B cell (primary cell): ENCODE data around the gene UCP2. TPM values are rescaled to one million over a fixed set of nuclear protein-coding genes. Genes with fewer than 3 reads are reported as not detected.

ENCODE experiments used
- ATAC-seq: fragments of 200-7000 bp; cut with Tn5 transposase; one replicate; pipeline ENCODE4 v1.10.0; 2021; ENCODE audit warnings: low read depth, mild to moderate bottlenecking, moderate number of reproducible peaks, moderate library complexity
- CTCF ChIA-PET: fragments of 350-600 bp; sonication (Branson Sonifier 250); formaldehyde crosslinking; loops from one replicate; lab custom pipeline; 2021; ENCODE audit warnings: antibody characterized with exemption, inconsistent platforms; lab: Charles Lee
- POLR2A ChIA-PET: fragments of 350-600 bp; sonication (Branson Sonifier 250); formaldehyde crosslinking; loops from one replicate; lab custom pipeline; 2021; ENCODE audit warnings: antibody characterized with exemption; lab: Charles Lee
- DNase-seq: peaks from one replicate; pipeline ENCODE4 v3.0.0; 2013
- H2AFZ ChIP-seq: 2 replicates; pipeline ENCODE4 v1.6.1; 2012; ENCODE audit warnings: mild to moderate bottlenecking, low read depth, low read length; ENCODE audit not compliant: insufficient read depth, poor library complexity, severe bottlenecking
- H3K27ac ChIP-seq, 2 donors: 1 replicate in 1 of 2; 2 replicates in 1 of 2; pipeline ENCODE4 v1.5.1; 2012 to 2013; ENCODE audit warnings: low read length in 2 of 2, mild to moderate bottlenecking in 2 of 2, moderate library complexity in 1 of 2
- H3K27me3 ChIP-seq, 4 experiments: fragments of 200-600 bp in 1 of 4; sonication (generic) in 1 of 4; replicated peaks in 1 of 4; 1 replicate in 2 of 4; 2 replicates in 2 of 4; pipeline versions ENCODE4 v1.6.1 to v1.7.0; 2013 to 2016; ENCODE audit warnings: low read length in 3 of 4, mild to moderate bottlenecking in 2 of 4, mixed read lengths in 1 of 4, moderate library complexity in 1 of 4; ENCODE audit not compliant: insufficient read depth in 4 of 4, control insufficient read depth in 3 of 4; ENCODE audit errors: control extremely low read depth in 1 of 4
- H3K36me3 ChIP-seq, 2 experiments: replicated peaks in 1 of 2; 1 replicate in 1 of 2; 2 replicates in 1 of 2; pipeline versions ENCODE4 v1.6.1 to v1.7.1; 2013; ENCODE audit warnings: low read length in 1 of 2; ENCODE audit not compliant: insufficient read depth in 2 of 2, control insufficient read depth in 1 of 2; ENCODE audit errors: control extremely low read depth in 1 of 2, extremely low read depth in 1 of 2
- H3K4me1 ChIP-seq, 2 donors: fragments of 200-600 bp in 1 of 2; sonication (generic) in 1 of 2; 1 replicate in 1 of 2; 2 replicates in 1 of 2; pipeline versions ENCODE4 v1.5.1 to v1.6.1; 2013 to 2017; ENCODE audit warnings: low read length in 2 of 2; ENCODE audit not compliant: control insufficient read depth in 2 of 2, insufficient read depth in 2 of 2
- H3K4me2 ChIP-seq: replicated peaks from 2 replicates; pipeline ENCODE3; 2012; ENCODE audit warnings: mild to moderate bottlenecking, low read depth, low read length; ENCODE audit not compliant: poor library complexity, severe bottlenecking
- H3K4me3 ChIP-seq, 5 experiments: fragments of 200-600 bp in 1 of 5; sonication (generic) in 1 of 5; 1 replicate in 3 of 5; 2 replicates in 2 of 5; pipeline versions ENCODE4 v1.5.1 to v1.7.0; 2011 to 2016; ENCODE audit warnings: low read length in 4 of 5, mild to moderate bottlenecking in 4 of 5, low read depth in 2 of 5, control low read depth in 1 of 5, moderate library complexity in 1 of 5; ENCODE audit not compliant: insufficient read depth in 1 of 5; ENCODE audit errors: control extremely low read depth in 1 of 5, extremely low read depth in 1 of 5
- H3K79me2 ChIP-seq: fragments of 200-600 bp; sonication (generic); one replicate; pipeline ENCODE4 v1.6.0; 2016; ENCODE audit warnings: low read length; ENCODE audit not compliant: control insufficient read depth, insufficient read depth
- H3K9ac ChIP-seq: fragments of 200-600 bp; sonication (generic); 2 replicates; pipeline ENCODE4 v1.6.1; 2017; ENCODE audit warnings: mild to moderate bottlenecking, low read length, moderate library complexity
- H3K9me3 ChIP-seq, 3 donors: one replicate each; pipeline versions ENCODE4 v1.6.1 to v1.7.1; 2013; ENCODE audit warnings: low read length in 2 of 3; ENCODE audit not compliant: control insufficient read depth in 2 of 3, insufficient read depth in 1 of 3; ENCODE audit errors: control extremely low read depth in 1 of 3
- H4K20me1 ChIP-seq: 2 replicates; pipeline ENCODE4 v1.6.0; 2012; ENCODE audit warnings: mild to moderate bottlenecking, low read length; ENCODE audit not compliant: insufficient read depth, control insufficient read depth, poor library complexity, severe bottlenecking
- H3K27ac Mint-ChIP-seq: one replicate; pipeline ENCODE4 v1.8.0; 2021; ENCODE audit warnings: mixed read lengths
- H3K27me3 Mint-ChIP-seq: one replicate; pipeline ENCODE4 v1.8.0; 2021; ENCODE audit warnings: mixed read lengths
- H3K4me1 Mint-ChIP-seq: one replicate; pipeline ENCODE4 v1.8.0; 2021; ENCODE audit warnings: mixed read lengths
- H3K4me3 Mint-ChIP-seq: one replicate; pipeline ENCODE4 v1.8.0; 2021; ENCODE audit warnings: mixed read lengths
- H3K9me3 Mint-ChIP-seq: one replicate; pipeline ENCODE4 v1.8.0; 2022; ENCODE audit warnings: mixed read lengths; ENCODE audit not compliant: insufficient read depth
- CTCF ChIP-seq: fragments of 200-600 bp; IDR thresholded peaks from one replicate; pipeline ENCODE4 v1.8.0; 2022; ENCODE audit warnings: antibody characterized with exemption, mild to moderate bottlenecking
- EZH2 ChIP-seq: IDR thresholded peaks from 2 replicates; pipeline ENCODE4 v1.6.1; 2012; ENCODE audit warnings: borderline replicate concordance, low read depth, mild to moderate bottlenecking, moderate library complexity, low read length; ENCODE audit not compliant: insufficient read depth, poor library complexity, severe bottlenecking
- WGBS: methylation state at CpG from one replicate; pipeline ENCODE4 v1.1.5; 2013; ENCODE audit warnings: missing lambda C conversion rate; ENCODE audit not compliant: insufficient coverage; 5-methylcytosine and 5-hydroxymethylcytosine counted together
- intact Hi-C: fragments of 100-400 bp; cut with micrococcal nuclease; formaldehyde crosslinking; loops from one replicate; pipeline ENCODE4 v1.10.0; 2022
- polyA plus RNA-seq: library from polyadenylated mRNA; depleted of rRNA; stranded (reverse); fragments of >200 nt; gene quantifications from 2 replicates; pipeline ENCODE4 v1.2.3, GENCODE V29; 2012
- total RNA-seq, 2 donors: library from RNA; stranded (reverse); fragments of 120-200 nt in 1 of 2; gene quantifications; 1 replicate in 1 of 2; 2 replicates in 1 of 2; pipeline versions ENCODE4 v1.2.3 to v1.2.4, GENCODE V29; 2013 to 2022

UCP2 gene
- total and polyA plus RNA-seq, 2 donors (not counting 1 experiment from before 2014, with no cell fraction given), result 613 to 697 TPM

- peaks cover 0 to 12% of the 10 kb centered on the region in 2 experiments for H3K36me3 ChIP-seq
- no peak overlapping the region for H3K4me3 ChIP-seq
- H3K9me3 ChIP-seq, result no peaks in the 10 kb centered on the region
- intact Hi-C loops, result no loop called here
- ChIA-PET POLR2A (interaction anchor here (0.6 to 2.1 kb wide), 4 partner anchors 8 to 31 kb away, joined by 4 to 10 read pairs (median 5); partner anchors contain the start of gene UCP2), CTCF (interaction anchor here (0.7 to 1.8 kb wide), 4 partner anchors 18 to 49 kb away, joined by 3 to 4 read pairs (median 4); no protein-coding TSS in a partner anchor)
- H3K4me2 ChIP-seq, result peak overlapping the region; percentile 1
- Mint-ChIP-seq H3K4me1 (peaks cover 72% of the 10 kb centered on the region), H3K27ac (peak overlapping the region; percentile 97), H3K27me3 (no peaks in the 10 kb centered on the region), H3K9me3 (no peaks in the 10 kb centered on the region), H3K4me3 (peak overlapping the region; percentile 19)
- no peaks in the 10 kb centered on the region for H3K27me3 ChIP-seq
- DNase-seq (no peak), ATAC-seq (no peak)
- peak overlapping the region in 1 of 2 donors; percentile 90 for H3K27ac ChIP-seq
- H2AFZ ChIP-seq, result no peak overlapping the region
- H3K9ac ChIP-seq, result no peak overlapping the region
- H3K4me1 ChIP-seq, result peaks cover 63 to 67% of the 10 kb centered on the region in 2 donors
- 99% methylated on average over 5 of the region's 8 CpGs for WGBS
- peaks cover 7% of the 10 kb centered on the region for H3K79me2 ChIP-seq
- no peaks in the 10 kb centered on the region for H4K20me1 ChIP-seq
- TF ChIP-seq EZH2 (no peak), CTCF (no peak)
Observed at GRCh38 chr11:74013141-74013540, 30.5 kb upstream of the UCP2 start.

GRCh38 chr11:74012074-74012809, 29.6 kb upstream of the UCP2 start:
- no peaks in the 10 kb centered on the region for H3K27me3 ChIP-seq
- H3K4me2 ChIP-seq, result peak overlapping the region; percentile 55
- peaks cover 63 to 67% of the 10 kb centered on the region in 2 donors for H3K4me1 ChIP-seq
- DNase-seq (no peak), ATAC-seq (peak; percentile 1)
- no peak overlapping the region for H2AFZ ChIP-seq
- no peak for TF ChIP-seq EZH2
- no peak for TF ChIP-seq CTCF
- no peaks in the 10 kb centered on the region for H3K9me3 ChIP-seq
- intact Hi-C loops, result no loop called here
- peak overlapping the region in 1 of 5 experiments; percentile 1 for H3K4me3 ChIP-seq
- H3K9me3 Mint-ChIP-seq, result no peaks in the 10 kb centered on the region
- H3K79me2 ChIP-seq, result peaks cover 7% of the 10 kb centered on the region
- H3K4me1 Mint-ChIP-seq, result peaks cover 72% of the 10 kb centered on the region
- WGBS, result 88% methylated on average over 3 of the region's 14 CpGs
- H3K27ac Mint-ChIP-seq, result peak overlapping the region; percentile 97
- ChIA-PET CTCF (interaction anchor here (0.7 to 2.6 kb wide), 10 partner anchors 8 to 48 kb away, joined by 3 to 12 read pairs (median 4); no protein-coding TSS in a partner anchor), POLR2A (interaction anchor here (0.6 to 2.7 kb wide), 10 partner anchors 9 to 244 kb away, joined by 3 to 56 read pairs (median 6); partner anchors contain the start of gene UCP2)
- H3K27me3 Mint-ChIP-seq, result no peaks in the 10 kb centered on the region
- peaks cover 0 to 10% of the 10 kb centered on the region in 2 experiments for H3K36me3 ChIP-seq
- H3K9ac ChIP-seq, result peak overlapping the region; percentile 40
- H4K20me1 ChIP-seq, result no peaks in the 10 kb centered on the region
- H3K4me3 Mint-ChIP-seq, result peak overlapping the region; percentile 73
- H3K27ac ChIP-seq, result peak overlapping the region; percentile 72 to 90
